Type B pancreatic cell (in vitro differentiated cells): Measurements from ENCODE around the gene DNAH11. TPM values are rescaled to one million over a fixed set of nuclear protein-coding genes. Genes with fewer than 3 reads are reported as not detected.

Experiments used
- DNase-seq: peaks from one replicate; pipeline ENCODE4 v3.0.0; 2021; ENCODE audit warnings: mixed read lengths; ENCODE audit not compliant: unreplicated experiment; ENCODE audit errors: extremely low spot score
- H3K27ac Mint-ChIP-seq: 2 replicates; pipeline ENCODE4 v1.8.0; 2021; ENCODE audit warnings: mild to moderate bottlenecking, mixed read lengths
- H3K27me3 Mint-ChIP-seq: 2 replicates; pipeline ENCODE4 v1.8.0; 2021; ENCODE audit warnings: mixed read lengths
- H3K36me3 Mint-ChIP-seq: 2 replicates; pipeline ENCODE4 v1.8.0; 2021; ENCODE audit warnings: mixed read lengths
- H3K4me1 Mint-ChIP-seq: one replicate; pipeline ENCODE4 v1.8.0; 2021; ENCODE audit warnings: mixed read lengths; ENCODE audit not compliant: unreplicated experiment
- H3K4me3 Mint-ChIP-seq: 2 replicates; pipeline ENCODE4 v1.8.0; 2021; ENCODE audit warnings: mild to moderate bottlenecking, mixed read lengths
- H3K9me3 Mint-ChIP-seq: 2 replicates; pipeline ENCODE4 v1.8.0; 2021; ENCODE audit warnings: mixed read lengths
- CTCF ChIP-seq: fragments of 200-600 bp; sonication (generic); conservative IDR thresholded peaks from 2 replicates; pipeline ENCODE4 v1.5.0; 2021; ENCODE audit warnings: antibody characterized with exemption, mild to moderate bottlenecking
- total RNA-seq: library from RNA; stranded (reverse); gene quantifications from 2 replicates; pipeline ENCODE4 v1.2.1, GENCODE V29; 2021; ENCODE audit warnings: low replicate concordance

Gene DNAH11
- total RNA-seq, 1 donor from 2014 or later: 3.2 TPM

DNA sequence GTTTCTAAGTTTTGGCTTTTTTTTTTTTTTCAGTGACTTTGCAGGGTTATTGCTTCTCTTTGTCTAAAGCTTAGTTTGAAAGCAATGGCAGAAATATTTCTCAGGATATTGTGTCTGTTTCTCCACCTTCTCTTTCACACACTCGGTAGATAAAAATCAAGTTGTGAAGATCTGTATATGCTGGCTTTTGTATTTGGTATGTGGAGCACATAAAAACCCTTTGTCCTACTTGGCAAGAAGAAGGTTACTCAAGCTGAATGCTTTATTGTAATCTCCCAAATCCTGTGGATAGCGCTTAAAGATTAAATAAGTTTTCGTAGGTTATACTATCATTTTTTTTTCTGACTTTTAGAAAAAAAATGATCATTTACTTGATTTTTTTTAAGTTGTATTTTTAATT lies 230.5 kb downstream of the DNAH11 start:
- no peaks in the 10 kb centered on the region for H3K9me3 Mint-ChIP-seq
- H3K4me3 Mint-ChIP-seq: no peak overlapping the region
- no peak overlapping the region for H3K27ac Mint-ChIP-seq
- no peaks in the 10 kb centered on the region for H3K36me3 Mint-ChIP-seq
- peaks cover 54% of the 10 kb centered on the region for H3K27me3 Mint-ChIP-seq
- no peak for DNase-seq
- peaks cover 15% of the 10 kb centered on the region for H3K4me1 Mint-ChIP-seq
- no peak for TF ChIP-seq CTCF

GRCh38 chr7:21777921-21778320 lies 235.1 kb downstream of the DNAH11 start:
- H3K4me1 Mint-ChIP-seq: peaks cover 4% of the 10 kb centered on the region

DNA sequence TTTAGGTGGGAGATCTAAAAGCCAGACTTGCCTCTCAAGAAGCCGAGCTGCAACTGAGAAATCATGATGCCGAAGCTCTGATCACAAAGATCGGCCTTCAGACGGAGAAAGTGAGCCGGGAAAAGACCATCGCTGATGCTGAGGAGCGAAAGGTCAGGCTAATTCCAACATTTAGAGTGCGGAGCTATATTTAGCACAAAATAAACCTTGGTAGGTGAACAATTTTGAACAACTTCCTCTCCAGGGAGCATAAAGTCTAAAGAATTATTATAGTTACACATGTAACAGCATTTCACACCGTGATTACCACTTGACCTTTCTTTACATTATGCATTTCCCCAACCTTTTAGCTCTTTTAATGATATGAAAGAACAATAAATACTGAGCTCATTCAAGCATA lies 236.1 kb downstream of the DNAH11 start:
- Mint-ChIP-seq H3K9me3 (no peaks in the 10 kb centered on the region), H3K36me3 (no peaks in the 10 kb centered on the region), H3K27ac (no peak overlapping the region), H3K4me1 (no peaks in the 10 kb centered on the region), H3K4me3 (no peak overlapping the region), H3K27me3 (peaks cover 18% of the 10 kb centered on the region)
- no peak for TF ChIP-seq CTCF
- no peak for DNase-seq

More at GRCh38 chr7:21777921-21778320, 235.1 kb downstream of the DNAH11 start:
- no peak overlapping the region for H3K4me3 Mint-ChIP-seq
- no peak overlapping the region for H3K27ac Mint-ChIP-seq
- no peak for DNase-seq
- no peaks in the 10 kb centered on the region for H3K9me3 Mint-ChIP-seq
- H3K36me3 Mint-ChIP-seq: no peaks in the 10 kb centered on the region
- H3K27me3 Mint-ChIP-seq: peaks cover 26% of the 10 kb centered on the region
- no peak for TF ChIP-seq CTCF

- H3K4me3 Mint-ChIP-seq: no peak overlapping the region
- H3K9me3 Mint-ChIP-seq: no peaks in the 10 kb centered on the region
- no peak for TF ChIP-seq CTCF
- H3K36me3 Mint-ChIP-seq: no peaks in the 10 kb centered on the region
- H3K27me3 Mint-ChIP-seq: no peaks in the 10 kb centered on the region
- no peak for DNase-seq
- H3K4me1 Mint-ChIP-seq: peaks cover 9% of the 10 kb centered on the region
- H3K27ac Mint-ChIP-seq: no peak overlapping the region
Measured at GRCh38 chr7:21782996-21783395, 240.2 kb downstream of the DNAH11 start.

- TF ChIP-seq CTCF: no peak
- Mint-ChIP-seq H3K4me3 (no peak overlapping the region), H3K9me3 (no peaks in the 10 kb centered on the region), H3K27me3 (no peaks in the 10 kb centered on the region), H3K36me3 (no peaks in the 10 kb centered on the region), H3K27ac (no peak overlapping the region), H3K4me1 (peaks cover 9% of the 10 kb centered on the region)
- DNase-seq: no peak
Measured at GRCh38 chr7:21784989-21785388, 242.2 kb downstream of the DNAH11 start.

DNA sequence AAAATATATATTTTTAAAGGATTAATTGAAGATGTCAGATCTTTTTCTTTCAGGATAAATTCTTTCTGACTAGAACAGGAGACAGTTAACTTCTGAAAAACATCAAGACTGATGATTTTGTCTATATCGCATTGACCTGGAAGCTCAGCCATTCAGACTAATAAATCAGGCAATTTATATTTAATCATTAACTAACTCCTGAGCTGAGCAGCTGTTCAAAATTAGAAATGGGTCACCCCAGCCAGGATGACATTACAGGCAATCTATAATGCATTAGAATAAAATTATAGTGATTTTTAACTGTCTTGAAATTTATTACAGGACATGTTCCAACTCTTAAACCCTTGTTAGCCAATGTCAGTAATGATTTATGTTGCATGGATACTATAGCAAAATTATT lies 263.0 kb downstream of the DNAH11 start:
- Mint-ChIP-seq H3K27ac (no peak overlapping the region), H3K4me3 (no peak overlapping the region), H3K36me3 (no peaks in the 10 kb centered on the region), H3K27me3 (no peaks in the 10 kb centered on the region), H3K9me3 (no peaks in the 10 kb centered on the region), H3K4me1 (no peaks in the 10 kb centered on the region)
- no peak for TF ChIP-seq CTCF
- DNase-seq: no peak
